ENCODE measurements around the gene CFAP73.
A peak's percentile ranks its signal among the peaks of the same experiment; 100 is the strongest.

CFAP73 gene

DNA sequence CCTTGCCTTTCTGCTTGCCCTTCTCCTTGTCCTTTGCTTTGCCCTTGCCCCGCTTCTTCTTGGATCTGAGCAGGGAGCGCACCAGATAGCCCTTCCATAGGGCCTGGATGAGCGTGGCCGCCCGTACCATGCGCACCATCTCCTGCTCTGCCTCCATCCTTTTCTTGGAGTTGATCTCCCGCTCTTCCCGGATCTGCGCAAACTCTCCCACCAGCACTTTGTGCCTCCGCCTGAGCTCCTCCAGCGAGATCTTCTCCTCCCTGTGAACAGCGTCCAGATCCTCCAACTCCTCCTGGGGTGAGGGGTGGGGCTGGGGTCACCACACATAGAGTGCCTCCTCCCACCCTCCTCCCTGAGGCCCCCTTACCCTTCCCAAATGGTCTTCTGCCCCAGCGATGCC lies 46.1 kb downstream of the CFAP73 start:
- in situ Hi-C loops (cut with MboI; ENCODE audit: low pct_unique_long_range_greater_than_20kb, low sequenced_read_pairs, unreplicated experiment), result loop anchor here (25.0 kb wide), 1 partner anchor 217 kb away; the partner anchor contains the start of genes SDS and SDSL
- DNase-seq (ENCODE audit: low spot score), result no peak
- TF ChIP-seq, protein P1, sequence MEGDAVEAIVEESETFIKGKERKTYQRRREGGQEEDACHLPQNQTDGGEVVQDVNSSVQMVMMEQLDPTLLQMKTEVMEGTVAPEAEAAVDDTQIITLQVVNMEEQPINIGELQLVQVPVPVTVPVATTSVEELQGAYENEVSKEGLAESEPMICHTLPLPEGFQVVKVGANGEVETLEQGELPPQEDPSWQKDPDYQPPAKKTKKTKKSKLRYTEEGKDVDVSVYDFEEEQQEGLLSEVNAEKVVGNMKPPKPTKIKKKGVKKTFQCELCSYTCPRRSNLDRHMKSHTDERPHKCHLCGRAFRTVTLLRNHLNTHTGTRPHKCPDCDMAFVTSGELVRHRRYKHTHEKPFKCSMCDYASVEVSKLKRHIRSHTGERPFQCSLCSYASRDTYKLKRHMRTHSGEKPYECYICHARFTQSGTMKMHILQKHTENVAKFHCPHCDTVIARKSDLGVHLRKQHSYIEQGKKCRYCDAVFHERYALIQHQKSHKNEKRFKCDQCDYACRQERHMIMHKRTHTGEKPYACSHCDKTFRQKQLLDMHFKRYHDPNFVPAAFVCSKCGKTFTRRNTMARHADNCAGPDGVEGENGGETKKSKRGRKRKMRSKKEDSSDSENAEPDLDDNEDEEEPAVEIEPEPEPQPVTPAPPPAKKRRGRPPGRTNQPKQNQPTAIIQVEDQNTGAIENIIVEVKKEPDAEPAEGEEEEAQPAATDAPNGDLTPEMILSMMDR (IDR thresholded peaks at IDR 0.05; ENCODE audit: extremely low read depth, insufficient read depth, missing control alignments), result no peak

DNA sequence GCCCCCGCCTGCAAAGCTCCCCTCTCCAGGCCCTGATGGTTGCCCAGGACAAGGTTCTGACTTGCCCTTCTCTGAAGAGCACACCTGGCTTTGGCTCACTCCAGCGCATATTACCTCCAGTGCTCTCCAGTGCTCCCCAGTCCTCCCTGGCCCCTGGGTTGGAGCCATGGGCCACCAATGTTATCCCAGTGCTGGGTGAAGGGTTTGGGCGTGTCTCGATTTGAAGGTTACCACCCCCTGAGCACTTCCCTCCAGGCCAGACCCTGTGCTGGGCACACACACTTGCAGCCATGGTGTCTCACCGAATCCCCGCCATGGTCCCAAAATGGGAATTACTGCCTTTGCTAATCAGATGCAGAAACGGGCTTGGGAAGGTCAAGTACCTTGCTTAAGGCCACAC lies 47.1 kb downstream of the CFAP73 start:
- DNase-seq (ENCODE audit: low spot score), result no peak
- in situ Hi-C loops (cut with MboI; ENCODE audit: low pct_unique_long_range_greater_than_20kb, low sequenced_read_pairs, unreplicated experiment), result loop anchor here (25.0 kb wide), 1 partner anchor 216 kb away; the partner anchor contains the start of genes SDS and SDSL
- TF ChIP-seq, protein P1 (IDR thresholded peaks at IDR 0.05; ENCODE audit: extremely low read depth, insufficient read depth, missing control alignments), result no peak

DNA sequence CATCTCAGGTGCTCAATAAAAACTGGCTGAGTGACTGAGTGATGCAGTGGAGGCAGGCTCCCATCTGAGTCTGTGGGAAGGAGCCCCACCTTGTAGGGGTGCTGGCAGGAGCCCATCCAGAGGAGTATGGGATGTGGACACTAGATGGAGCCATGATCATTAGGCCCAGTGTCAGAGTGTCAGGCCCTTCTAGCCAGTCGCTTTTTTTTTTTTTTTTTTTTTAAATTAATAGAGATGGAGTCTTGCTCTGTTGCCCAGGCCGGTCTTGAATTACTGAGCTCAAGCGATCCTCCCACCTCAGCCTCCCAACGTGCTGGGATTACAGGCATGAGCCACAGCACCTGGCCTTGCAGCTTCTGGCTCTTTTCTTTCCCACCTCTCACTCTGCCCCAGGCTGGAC lies 47.5 kb downstream of the CFAP73 start:
- TF ChIP-seq, protein P1 (IDR thresholded peaks at IDR 0.05; ENCODE audit: extremely low read depth, insufficient read depth, missing control alignments), result peak; percentile 78
- in situ Hi-C loops (cut with MboI; ENCODE audit: low pct_unique_long_range_greater_than_20kb, low sequenced_read_pairs, unreplicated experiment), result loop anchor here (25.0 kb wide), 1 partner anchor 215 kb away; the partner anchor contains the start of genes SDS and SDSL
- peak; percentile 90 for DNase-seq (ENCODE audit: low spot score)

DNA sequence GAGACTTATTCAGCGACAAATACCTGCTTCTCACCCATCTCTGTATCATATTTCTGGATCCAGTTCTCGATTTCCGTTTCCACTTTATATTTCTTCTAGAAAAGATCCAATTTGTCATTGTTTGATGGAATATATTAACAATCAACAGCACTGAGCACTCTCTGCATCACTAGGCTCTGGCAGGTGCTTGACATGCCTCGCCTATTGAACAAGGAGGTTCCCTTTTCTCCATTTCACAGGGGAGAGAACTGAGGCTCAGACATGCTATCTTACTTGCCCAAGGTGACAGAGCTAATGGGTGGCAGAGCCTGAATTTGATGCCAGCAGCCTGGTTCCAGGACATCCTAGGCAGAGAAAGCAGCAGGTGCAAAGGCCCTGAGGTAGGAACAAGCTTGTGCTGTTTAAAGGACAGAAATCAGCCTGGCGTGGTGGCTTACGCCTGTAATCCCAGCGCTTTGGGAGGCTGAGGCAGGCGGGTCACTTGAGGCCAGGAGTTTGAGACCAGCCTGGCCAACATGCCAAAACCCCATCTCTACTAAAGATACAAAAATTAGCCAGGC lies 48.1 kb downstream of the CFAP73 start:
- TF ChIP-seq, protein P1 (IDR thresholded peaks at IDR 0.05; ENCODE audit: extremely low read depth, insufficient read depth, missing control alignments), result no peak
- no peak for DNase-seq (ENCODE audit: low spot score)
- in situ Hi-C loops (cut with MboI; ENCODE audit: low pct_unique_long_range_greater_than_20kb, low sequenced_read_pairs, unreplicated experiment), result loop anchor here (25.0 kb wide), 1 partner anchor 215 kb away; the partner anchor contains the start of genes SDS and SDSL

DNA sequence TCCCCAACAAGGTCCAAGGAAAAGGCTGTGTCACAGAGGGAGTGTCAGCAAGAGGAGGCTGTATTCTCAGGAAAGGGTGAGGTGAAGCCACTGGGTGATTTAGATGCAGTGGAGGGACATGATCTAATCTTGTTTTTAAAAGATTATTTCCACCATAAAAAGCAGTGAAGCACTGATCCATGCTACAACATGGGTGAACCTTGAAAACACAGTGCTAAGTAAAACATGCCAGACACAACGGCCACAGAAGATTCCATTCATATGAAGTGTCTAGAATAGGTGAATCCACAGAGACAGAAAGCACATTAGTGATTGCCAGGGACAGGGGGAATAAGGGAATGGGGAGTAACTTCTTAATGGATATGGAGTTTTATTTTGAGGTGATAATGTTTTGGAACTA lies 48.8 kb downstream of the CFAP73 start:
- in situ Hi-C loops (cut with MboI; ENCODE audit: low pct_unique_long_range_greater_than_20kb, low sequenced_read_pairs, unreplicated experiment), result loop anchor here (25.0 kb wide), 1 partner anchor 214 kb away; the partner anchor contains the start of genes SDS and SDSL
- no peak for DNase-seq (ENCODE audit: low spot score)
- TF ChIP-seq, protein P1 (IDR thresholded peaks at IDR 0.05; ENCODE audit: extremely low read depth, insufficient read depth, missing control alignments), result no peak

DNA sequence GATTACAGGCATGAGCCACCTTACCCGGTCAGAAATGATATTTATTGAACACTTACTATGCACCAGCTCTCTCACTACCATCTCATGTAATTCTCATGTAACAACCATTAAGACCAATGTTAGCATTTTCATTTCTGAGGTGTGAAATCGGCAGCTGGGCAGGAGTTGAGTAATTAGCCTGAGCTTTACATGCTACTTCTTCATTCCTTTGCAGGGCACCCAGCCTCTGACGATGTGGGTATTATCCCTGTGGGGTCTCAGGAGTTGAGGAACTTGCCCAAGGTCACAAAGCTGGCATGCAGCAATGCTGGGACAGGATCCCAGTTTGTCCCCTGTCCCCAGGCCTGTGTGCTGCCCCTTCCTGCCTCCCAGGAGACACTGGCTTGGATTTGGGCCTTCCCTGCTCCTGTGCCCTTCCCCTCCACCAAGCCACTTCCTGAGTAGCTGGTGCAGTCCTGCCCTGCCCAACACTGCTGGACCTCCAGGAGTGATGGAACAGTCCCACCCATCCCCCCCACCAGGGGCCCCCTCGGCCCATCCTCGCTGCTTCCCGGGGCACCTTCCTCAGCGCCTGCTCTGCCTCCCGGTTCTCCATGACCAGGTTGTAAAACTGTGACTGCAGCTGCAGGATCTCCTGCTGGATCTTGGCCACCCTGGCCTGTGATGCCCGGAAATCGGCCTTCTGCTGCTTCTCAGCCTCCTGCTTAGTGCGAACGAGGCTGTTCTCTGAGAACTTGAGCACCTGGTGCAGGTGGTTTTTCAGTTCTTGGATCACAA lies 50.7 kb downstream of the CFAP73 start:
- TF ChIP-seq, protein P1 (IDR thresholded peaks at IDR 0.05; ENCODE audit: extremely low read depth, insufficient read depth, missing control alignments), result no peak
- in situ Hi-C loops (cut with MboI; ENCODE audit: low pct_unique_long_range_greater_than_20kb, low sequenced_read_pairs, unreplicated experiment), result no loop called here
- DNase-seq (ENCODE audit: low spot score), result no peak

All from GM13977 (cell line).